Measurements from ENCODE around the gene SMIM22. TPM values are rescaled to one million over a fixed set of nuclear protein-coding genes. Genes with fewer than 3 reads are reported as not detected.

Gene SMIM22
- total RNA-seq, 1 experiment from 2014 or later: 3.3 TPM

- TF ChIP-seq YY1 (IDR thresholded peaks at IDR 0.05; ENCODE audit: extremely low read depth, insufficient replicate concordance, low read depth, low read length): peak; percentile 58
- TF ChIP-seq ATF3 (IDR thresholded peaks at IDR 0.05): no peak
- no peak for TF ChIP-seq ZFX (IDR thresholded peaks at IDR 0.05)
- no peak for TF ChIP-seq EZH2phosphoT487 (IDR thresholded peaks at IDR 0.05; ENCODE audit: borderline replicate concordance)
These were observed 26.4 kb upstream of the SMIM22 start (continued) for GRCh38 chr16:4768549-4769305.

DNA sequence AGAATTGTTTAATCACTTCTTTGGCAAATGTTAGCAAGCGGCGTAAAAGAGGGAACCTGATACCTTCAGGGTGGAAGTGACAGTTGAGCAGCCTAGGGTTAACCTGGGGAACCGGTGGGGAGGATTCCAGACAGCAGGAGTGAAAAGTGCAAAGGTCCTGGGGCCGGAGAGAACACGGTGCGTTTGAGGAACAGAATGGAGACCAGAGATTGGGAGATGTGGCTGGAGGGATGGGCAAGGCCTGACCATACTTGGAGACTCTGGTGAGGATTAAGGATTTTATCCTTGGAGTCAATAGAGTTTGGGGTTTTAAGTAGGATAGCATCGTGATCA, 25.9 kb upstream of the SMIM22 start:
- no TSS peak for BruUV-seq (replicated peaks)
- intact Hi-C loops (cut with micrococcal nuclease): loop anchor here (5.0 kb wide), 1 partner anchor 178 kb away; no protein-coding TSS in a partner anchor
- Histone ChIP-seq H3K4me3 (replicated peaks in 1 of 2; ENCODE audit: low read depth in 1 of 2, low read length in 2 of 2) (0 out of 4 replicates have a peak overlapping the region, but pooled peaks of 1 of the 2 experiments have one; percentile 93), H3K9me2 (ENCODE audit: insufficient read depth) (no peaks in the 10 kb centered on the region), H4K20me1 (ENCODE audit: insufficient read depth) (no peaks in the 10 kb centered on the region), H3K9ac (ENCODE audit: low read length) (no peak overlapping the region), H2AFZ (ENCODE audit: low read depth, low read length, poor library complexity, severe bottlenecking) (peak overlapping the region; percentile 76), H3K9me3 (ENCODE audit: control insufficient read depth in 1 of 2, insufficient read depth in 1 of 2, low read depth in 1 of 2, low read length in 2 of 2) (no peaks in the 10 kb centered on the region), H3K79me2 (ENCODE audit: insufficient read depth, low read length) (peaks cover 21% of the 10 kb centered on the region; the same call in 1 of the 2 replicates), H3K27ac (ENCODE audit: low read depth, low read length) (no peak overlapping the region), H3K4me1 (ENCODE audit: control insufficient read depth in 1 of 2, insufficient read depth in 2 of 2, low read length in 2 of 2) (peaks cover 12 to 23% of the 10 kb centered on the region in 2 experiments), H3K4me2 (ENCODE audit: low read length) (peak overlapping the region; percentile 82), H3K36me3 (ENCODE audit: control insufficient read depth in 1 of 2, insufficient read depth in 2 of 2, low read length in 2 of 2) (no peaks in the 10 kb centered on the region), H3K27me3 (ENCODE audit: insufficient read depth, low read length) (no peaks in the 10 kb centered on the region)
- ChIA-PET RAD21 (ENCODE audit: low non-redundant PET in 1 of 2, low total read pairs in 2 of 2, uncharacterized antibody in 2 of 2, unreplicated experiment in 2 of 2) (no interaction called here), POLR2A (interaction anchor here (1.0 to 1.1 kb wide), 3 partner anchors 35 to 154 kb away, joined by 3 to 8 read pairs (median 4); partner anchors contain the start of genes ANKS3, DNAAF8 and NUDT16L1), CTCF (interaction anchor here (1.3 kb wide), 1 partner anchor 145 kb away, joined by 4 read pairs; the partner anchor contains the start of gene MGRN1)
- ATAC-seq (no peak), DNase-seq (ENCODE audit: low read depth, low spot score) (no peak)
- no peak for TF ChIP-seq TCF7L2 (IDR thresholded peaks at IDR 0.05; ENCODE audit: borderline replicate concordance, extremely low read depth, insufficient read depth, insufficient read length)
- no peak for TF ChIP-seq ELF1 (IDR thresholded peaks at IDR 0.05; ENCODE audit: borderline replicate concordance, low read depth)
- TF ChIP-seq POLR2A (IDR thresholded peaks at IDR 0.05; ENCODE audit: borderline replicate concordance, extremely low read depth, insufficient read depth, insufficient read length): no peak
- TF ChIP-seq EZH2 (IDR thresholded peaks at IDR 0.05): no peak
- TF ChIP-seq ZFX (IDR thresholded peaks at IDR 0.05): no peak
- no peak for TF ChIP-seq ZBTB33 (IDR thresholded peaks at IDR 0.05; ENCODE audit: extremely low read depth, insufficient replicate concordance, low read length)
